Omental fat pad (tissue), 4 donors: ENCODE results near the gene DMGDH. TPM values are rescaled to one million over a fixed set of nuclear protein-coding genes. Genes with fewer than 3 reads are reported as not detected.

Source experiments
- ATAC-seq: fragments of 150-250 bp; one replicate; pipeline ENCODE4 v1.9.1; 2016; ENCODE audit warnings: mild to moderate bottlenecking, moderate library complexity; ENCODE audit not compliant: low FRiP score
- DNase-seq: peaks from one replicate; pipeline ENCODE4 v3.0.0-alpha.2; 2019; ENCODE audit warnings: low spot score
- CTCF ChIP-seq, 3 donors: fragments of 450-650 bp; IDR thresholded peaks; one replicate each; pipeline ENCODE4 v1.5.1; 2016 to 2017; ENCODE audit warnings: antibody characterized with exemption in 3 of 3, mild to moderate bottlenecking in 3 of 3, moderate library complexity in 2 of 3
- total RNA-seq, 4 donors: library from RNA; depleted of rRNA; stranded (reverse); fragments of >200 nt; gene quantifications; one replicate each; pipeline ENCODE4 v1.1.0, GENCODE V29; 2016

DMGDH gene
- total RNA-seq, 4 donors from 2014 or later = 2.8 to 13.9 (median 4.4) TPM

- ATAC-seq = peak; percentile 87
- no peak for DNase-seq
- TF ChIP-seq CTCF (IDR thresholded peaks at IDR 0.05) = peak in 1 of 3 donors; percentile 41
Measured at GRCh38 chr5:79020861-79021561, 48.5 kb downstream of the DMGDH start.

- ATAC-seq = no peak
Measured at GRCh38 chr5:79014631-79015030, 54.8 kb downstream of the DMGDH start.

GRCh38 chr5:79011869-79012268 is 57.6 kb downstream of the DMGDH start:
- DNase-seq = no peak
- no peak for TF ChIP-seq CTCF (IDR thresholded peaks at IDR 0.05)
- ATAC-seq = no peak

More at GRCh38 chr5:79014631-79015030, 54.8 kb downstream of the DMGDH start:
- no peak for TF ChIP-seq CTCF (IDR thresholded peaks at IDR 0.05)
- no peak for DNase-seq

GRCh38 chr5:79011219-79011836 is 58.1 kb downstream of the DMGDH start:
- no peak for ATAC-seq
- DNase-seq = no peak
- TF ChIP-seq CTCF (IDR thresholded peaks at IDR 0.05) = no peak

- TF ChIP-seq CTCF (IDR thresholded peaks at IDR 0.05) = no peak
- DNase-seq = no peak
- ATAC-seq = no peak
Measured at GRCh38 chr5:79008362-79008761, 61.1 kb downstream of the DMGDH start.

GRCh38 chr5:79007872-79008271 is 61.6 kb downstream of the DMGDH start:
- DNase-seq (no peak), ATAC-seq (no peak)
- TF ChIP-seq CTCF (IDR thresholded peaks at IDR 0.05) = no peak
